Muscle layer of colon (tissue), 2 donors: Measurements from ENCODE around the gene CPNE1.

Experiments used
- H3K27ac ChIP-seq: one replicate; pipeline ENCODE4 v1.7.0; 2013; ENCODE audit warnings: low read depth, mild to moderate bottlenecking, low read length, moderate library complexity
- H3K27me3 ChIP-seq, 2 donors: one replicate each; pipeline ENCODE4 v1.7.0; 2013; ENCODE audit warnings: low read length in 2 of 2, mild to moderate bottlenecking in 2 of 2; ENCODE audit not compliant: insufficient read depth in 2 of 2, control insufficient read depth in 1 of 2
- H3K36me3 ChIP-seq: one replicate; pipeline ENCODE4 v1.7.0; 2013; ENCODE audit warnings: mild to moderate bottlenecking, low read length; ENCODE audit not compliant: insufficient read depth
- H3K4me1 ChIP-seq: one replicate; pipeline ENCODE4 v1.7.0; 2013; ENCODE audit warnings: mild to moderate bottlenecking, low read length; ENCODE audit not compliant: insufficient read depth
- H3K4me3 ChIP-seq, 2 donors: one replicate each; pipeline ENCODE4 v1.7.0; 2013; ENCODE audit warnings: low read length in 2 of 2, low read depth in 1 of 2, mild to moderate bottlenecking in 1 of 2, moderate library complexity in 1 of 2
- H3K9ac ChIP-seq: one replicate; pipeline ENCODE4 v1.7.0; 2013; ENCODE audit warnings: low read length
- H3K9me3 ChIP-seq: one replicate; pipeline ENCODE4 v1.7.0; 2013; ENCODE audit warnings: mild to moderate bottlenecking, low read length
- donor health status: abdominal sarcoma.
- donor health status: Adenocarcinoma of cecum.

CPNE1 gene

GRCh38 chr20:35616465-35617396 is 48.0 kb downstream of the CPNE1 start:
- peaks cover 19% of the 10 kb centered on the region for H3K4me1 ChIP-seq

DNA sequence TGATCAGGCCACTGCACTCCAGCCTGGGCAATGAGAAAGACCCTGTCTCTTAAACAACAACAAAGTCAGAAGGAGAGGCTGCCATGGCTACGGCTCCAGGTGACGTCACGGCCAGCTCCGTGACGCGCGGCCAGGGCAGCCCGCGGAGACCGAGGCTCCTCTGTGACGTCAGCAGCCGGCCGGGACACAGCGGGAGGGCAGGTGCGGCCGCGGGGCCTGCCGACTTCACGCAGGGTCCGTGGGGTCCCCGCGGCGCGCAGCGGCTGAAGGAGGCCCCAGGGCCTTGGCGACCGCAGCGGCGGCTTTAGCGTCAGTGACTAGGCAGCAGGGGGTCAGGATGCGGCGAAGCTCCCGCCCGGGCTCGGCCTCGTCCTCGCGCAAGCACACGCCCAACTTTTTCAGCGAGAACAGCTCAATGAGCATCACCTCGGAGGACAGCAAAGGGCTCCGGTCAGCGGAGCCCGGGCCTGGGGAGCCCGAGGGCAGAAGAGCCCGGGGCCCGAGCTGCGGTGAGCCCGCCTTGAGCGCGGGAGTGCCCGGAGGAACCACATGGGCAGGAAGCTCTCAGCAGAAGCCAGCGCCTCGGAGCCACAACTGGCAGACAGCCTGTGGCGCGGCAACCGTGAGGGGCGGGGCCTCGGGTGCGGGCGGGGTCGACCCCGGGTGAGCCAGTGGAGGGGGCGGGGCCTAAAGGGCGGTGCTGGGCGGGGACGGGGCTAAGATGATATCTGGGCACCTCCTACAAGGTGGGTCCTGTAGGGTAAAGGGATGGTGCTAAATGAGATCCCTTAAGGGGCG is 48.8 kb downstream of the CPNE1 start, which contains the start of gene SPAG4:
SPAG4 (plus strand) TSS at position 163 of the 798 bp plus-strand sequence; CDS start at position 338, 175 bp downstream.
- Histone ChIP-seq H3K36me3 (peaks cover 1% of the 10 kb centered on the region), H3K27me3 (no peaks in the 10 kb centered on the region), H3K27ac (peak within 1 kb of the TSS; percentile 91), H3K9me3 (no peaks in the 10 kb centered on the region), H3K4me1 (peaks cover 19% of the 10 kb centered on the region), H3K9ac (peak within 1 kb of the TSS; percentile 33), H3K4me3 (peak within 1 kb of the TSS; percentile 61 to 72)

More at GRCh38 chr20:35616465-35617396, 48.0 kb downstream of the CPNE1 start:
- no peaks in the 10 kb centered on the region for H3K9me3 ChIP-seq
- peaks cover 10% of the 10 kb centered on the region for H3K36me3 ChIP-seq
- H3K9ac ChIP-seq, result no peak overlapping the region
- H3K27ac ChIP-seq, result peak overlapping the region; percentile 91
- peak overlapping the region; percentile 27 to 72 for H3K4me3 ChIP-seq
- H3K27me3 ChIP-seq, result no peaks in the 10 kb centered on the region

GRCh38 chr20:35611482-35611881 is 53.2 kb downstream of the CPNE1 start:
- Histone ChIP-seq H3K36me3 (no peaks in the 10 kb centered on the region), H3K9ac (no peak overlapping the region), H3K4me1 (no peaks in the 10 kb centered on the region), H3K27me3 (no peaks in the 10 kb centered on the region), H3K4me3 (no peak overlapping the region), H3K9me3 (no peaks in the 10 kb centered on the region), H3K27ac (no peak overlapping the region)

- Histone ChIP-seq H3K27me3 (no peaks in the 10 kb centered on the region), H3K36me3 (no peaks in the 10 kb centered on the region), H3K9ac (no peak overlapping the region), H3K4me3 (no peak overlapping the region), H3K27ac (no peak overlapping the region), H3K4me1 (no peaks in the 10 kb centered on the region), H3K9me3 (no peaks in the 10 kb centered on the region)
Observed at GRCh38 chr20:35610833-35611427, 53.8 kb downstream of the CPNE1 start.

- Histone ChIP-seq H3K27me3 (peaks cover 0 to 3% of the 10 kb centered on the region in 2 donors), H3K9ac (no peak overlapping the region), H3K9me3 (no peaks in the 10 kb centered on the region), H3K27ac (no peak overlapping the region), H3K36me3 (no peaks in the 10 kb centered on the region), H3K4me1 (no peaks in the 10 kb centered on the region), H3K4me3 (no peak overlapping the region)
Observed at GRCh38 chr20:35607003-35607735, 57.5 kb downstream of the CPNE1 start.

DNA sequence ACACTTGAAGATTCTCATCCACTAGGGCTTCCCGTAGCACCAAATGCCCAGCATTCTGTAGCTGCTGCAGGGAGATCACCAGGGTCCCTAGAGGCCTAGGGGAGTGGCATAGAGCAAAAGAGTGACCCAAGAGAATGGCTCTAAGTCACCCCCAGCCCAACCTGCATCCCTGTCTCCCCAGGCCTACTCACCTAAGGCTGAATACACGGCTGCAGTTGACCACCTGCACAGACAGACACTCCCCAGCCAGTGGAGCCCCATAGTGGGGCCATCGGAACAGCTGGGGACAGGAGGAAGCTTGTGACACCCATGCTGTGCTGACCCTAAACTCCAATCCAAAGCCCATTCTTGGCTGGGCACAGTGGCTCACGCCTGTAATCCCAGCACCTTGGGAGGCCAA is 58.6 kb downstream of the CPNE1 start:
- no peak overlapping the region for H3K4me3 ChIP-seq
- no peak overlapping the region for H3K9ac ChIP-seq
- no peaks in the 10 kb centered on the region for H3K9me3 ChIP-seq
- no peaks in the 10 kb centered on the region for H3K4me1 ChIP-seq
- H3K27me3 ChIP-seq, result peaks cover 0 to 7% of the 10 kb centered on the region in 2 donors
- H3K36me3 ChIP-seq, result no peaks in the 10 kb centered on the region
- H3K27ac ChIP-seq, result no peak overlapping the region

DNA sequence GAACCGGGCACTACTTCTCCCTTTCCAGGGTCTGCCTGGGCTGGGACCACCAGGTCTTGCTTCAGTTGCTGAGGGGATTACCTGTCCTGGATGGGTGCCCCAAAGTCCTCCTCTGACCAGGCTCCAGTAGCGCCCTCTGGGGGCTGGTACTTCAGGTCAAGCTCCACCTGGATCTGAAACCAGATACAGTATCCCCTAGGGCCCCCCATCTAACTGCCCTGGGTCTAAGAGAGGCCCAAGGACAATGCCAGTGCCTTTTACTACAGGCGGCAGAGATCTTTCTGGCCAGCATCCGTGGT is 60.3 kb downstream of the CPNE1 start:
- Histone ChIP-seq H3K4me3 (no peak overlapping the region), H3K27me3 (peaks cover 0 to 24% of the 10 kb centered on the region in 2 donors), H3K36me3 (no peaks in the 10 kb centered on the region), H3K27ac (no peak overlapping the region), H3K4me1 (no peaks in the 10 kb centered on the region), H3K9me3 (no peaks in the 10 kb centered on the region), H3K9ac (no peak overlapping the region)

DNA sequence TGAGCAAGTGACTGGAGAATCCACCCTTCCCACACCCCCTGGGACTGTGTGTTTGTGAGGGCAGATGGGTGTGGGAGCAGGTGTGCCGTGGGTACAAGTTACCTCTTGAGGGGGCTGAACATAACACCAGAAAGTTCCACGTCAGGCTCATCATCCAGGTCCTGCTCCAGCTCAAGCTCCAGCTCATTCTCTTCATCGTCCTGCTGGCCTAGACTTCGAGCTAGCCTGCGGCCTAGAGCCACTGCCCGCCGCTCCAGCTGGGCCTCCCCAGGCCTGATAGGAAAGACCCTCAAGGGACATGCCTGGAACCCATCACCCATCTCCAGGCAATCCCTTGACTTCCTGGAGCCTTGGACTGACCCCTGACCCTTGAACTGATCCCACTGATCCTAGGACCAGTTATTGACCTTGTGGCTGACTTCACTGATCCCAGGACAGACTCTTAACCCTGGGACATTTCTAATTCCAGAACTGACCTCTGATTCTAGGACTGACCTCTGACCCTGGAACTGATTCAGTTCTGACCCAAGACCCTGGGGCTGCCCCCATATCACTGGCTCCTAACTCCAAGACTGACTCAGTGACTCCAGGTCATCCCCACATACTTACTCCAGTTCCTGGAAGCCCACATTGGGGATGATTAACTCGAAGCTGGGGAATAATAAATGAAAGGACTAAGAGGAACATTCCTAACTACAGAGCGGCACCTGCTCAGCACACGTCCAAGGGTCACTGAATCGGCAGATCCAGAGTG is 60.8 kb downstream of the CPNE1 start:
- H3K27me3 ChIP-seq, result peaks cover 0 to 24% of the 10 kb centered on the region in 2 donors
- no peaks in the 10 kb centered on the region for H3K36me3 ChIP-seq
- H3K27ac ChIP-seq, result no peak overlapping the region
- no peaks in the 10 kb centered on the region for H3K9me3 ChIP-seq
- H3K9ac ChIP-seq, result no peak overlapping the region
- H3K4me3 ChIP-seq, result no peak overlapping the region
- H3K4me1 ChIP-seq, result no peaks in the 10 kb centered on the region

DNA sequence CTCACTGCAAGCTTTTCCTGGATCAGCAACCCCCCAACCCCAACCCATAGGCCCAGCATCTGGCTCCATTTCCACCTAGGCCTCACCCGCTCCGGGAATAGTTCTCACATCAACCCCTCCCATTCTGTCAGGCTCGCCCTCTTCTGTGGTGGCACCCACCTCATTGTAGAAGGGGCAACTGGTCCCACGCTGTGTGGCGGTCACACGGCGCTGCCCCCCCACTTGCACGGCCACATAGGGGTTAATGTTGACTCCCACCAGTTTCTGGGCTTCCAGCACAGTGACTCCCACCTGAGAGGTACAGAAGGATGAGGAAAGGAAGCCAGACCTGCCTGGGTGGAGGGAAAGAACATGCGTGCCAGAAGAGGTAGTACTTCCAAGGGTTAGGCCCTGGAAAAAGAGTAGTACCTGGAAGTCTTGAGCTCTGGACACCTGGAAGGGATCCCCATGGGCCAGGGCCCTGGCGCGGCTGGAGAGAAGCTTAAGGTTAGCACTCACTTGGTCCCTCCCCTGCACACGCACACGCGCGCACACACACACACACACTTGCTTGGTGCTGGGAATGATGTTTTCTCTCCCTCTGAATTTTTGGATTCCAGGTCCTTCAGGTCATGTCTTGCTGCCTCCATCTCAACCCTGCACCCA is 61.7 kb downstream of the CPNE1 start:
- H3K36me3 ChIP-seq, result no peaks in the 10 kb centered on the region

GRCh38 chr20:35601990-35602389 is 62.7 kb downstream of the CPNE1 start:
- Histone ChIP-seq H3K36me3 (no peaks in the 10 kb centered on the region), H3K9ac (no peak overlapping the region), H3K4me3 (peak overlapping the region; percentile 45 to 78), H3K4me1 (no peaks in the 10 kb centered on the region), H3K27me3 (peaks cover 0 to 24% of the 10 kb centered on the region in 2 donors), H3K9me3 (no peaks in the 10 kb centered on the region), H3K27ac (no peak overlapping the region)

More for the DNA sequence above, 61.7 kb downstream of the CPNE1 start:
- H3K27me3 ChIP-seq, result peaks cover 0 to 24% of the 10 kb centered on the region in 2 donors
- no peak overlapping the region for H3K27ac ChIP-seq
- no peaks in the 10 kb centered on the region for H3K4me1 ChIP-seq
- H3K4me3 ChIP-seq, result no peak overlapping the region
- no peak overlapping the region for H3K9ac ChIP-seq
- no peaks in the 10 kb centered on the region for H3K9me3 ChIP-seq
